Measurements from ENCODE around the gene PLEKHG2. TPM values are rescaled to one million over a fixed set of nuclear protein-coding genes. Genes with fewer than 3 reads are reported as not detected.

PLEKHG2 gene
- total and polyA plus RNA-seq, 3 donors from 2014 or later, result 22.6 to 32.8 (median 29.2) TPM

DNA sequence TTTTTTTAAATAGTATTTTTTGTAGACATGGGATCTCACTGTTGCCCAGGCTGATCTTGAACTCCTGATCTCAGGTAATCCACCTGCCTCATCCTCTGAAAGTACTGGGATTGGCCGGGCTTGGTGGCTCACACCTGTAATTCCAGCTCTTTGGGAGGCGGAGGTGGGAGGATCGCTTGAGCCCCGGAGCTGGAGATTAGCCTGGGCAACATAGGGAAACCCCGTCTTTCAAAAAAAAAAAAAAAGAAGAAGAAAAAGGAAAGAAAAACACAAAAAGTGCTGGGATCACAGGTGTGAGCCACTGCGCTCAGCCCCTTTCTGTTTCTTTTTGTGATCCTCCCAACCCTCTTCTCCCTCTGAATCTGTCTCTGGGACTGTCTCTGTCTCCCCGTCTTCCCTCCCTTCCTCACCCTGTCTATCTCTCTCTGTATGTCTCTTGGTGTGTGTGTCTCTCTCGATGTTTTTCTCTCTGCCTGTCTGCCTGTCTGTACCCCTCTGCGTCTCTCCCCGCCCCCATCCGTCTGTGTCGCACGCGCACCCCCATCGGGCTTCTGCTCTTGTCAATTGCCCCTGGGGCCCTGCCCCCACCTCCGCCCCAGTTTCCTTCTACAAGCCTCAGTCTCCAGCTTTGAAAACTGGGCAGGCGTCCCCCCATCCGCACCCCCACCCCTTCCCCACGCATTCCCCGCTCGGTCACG, 6.4 kb upstream of the PLEKHG2 start:
- Histone ChIP-seq H3K4me3 (peak overlapping the region; percentile 68 to 92), H3K27ac (peak overlapping the region; percentile 89 to 95), H3K9me3 (no peaks in the 10 kb centered on the region), H3K4me1 (peaks cover 43% of the 10 kb centered on the region), H3K36me3 (ENCODE audit: low read depth, missing control alignments) (no peaks in the 10 kb centered on the region), H3K27me3 (no peaks in the 10 kb centered on the region)
- TF ChIP-seq CTCF (IDR thresholded peaks at IDR 0.05) (no peak), POLR2A (IDR thresholded peaks at IDR 0.05) (no peak)
- peak; percentile 83 for DNase-seq
- intact Hi-C loops (cut with DNase I; ENCODE audit: low total_unique reads), result no loop called here
- WGBS, 2 donors, result 8 to 10% methylated on average over 17 to 22 of the region's 22 CpGs

DNA sequence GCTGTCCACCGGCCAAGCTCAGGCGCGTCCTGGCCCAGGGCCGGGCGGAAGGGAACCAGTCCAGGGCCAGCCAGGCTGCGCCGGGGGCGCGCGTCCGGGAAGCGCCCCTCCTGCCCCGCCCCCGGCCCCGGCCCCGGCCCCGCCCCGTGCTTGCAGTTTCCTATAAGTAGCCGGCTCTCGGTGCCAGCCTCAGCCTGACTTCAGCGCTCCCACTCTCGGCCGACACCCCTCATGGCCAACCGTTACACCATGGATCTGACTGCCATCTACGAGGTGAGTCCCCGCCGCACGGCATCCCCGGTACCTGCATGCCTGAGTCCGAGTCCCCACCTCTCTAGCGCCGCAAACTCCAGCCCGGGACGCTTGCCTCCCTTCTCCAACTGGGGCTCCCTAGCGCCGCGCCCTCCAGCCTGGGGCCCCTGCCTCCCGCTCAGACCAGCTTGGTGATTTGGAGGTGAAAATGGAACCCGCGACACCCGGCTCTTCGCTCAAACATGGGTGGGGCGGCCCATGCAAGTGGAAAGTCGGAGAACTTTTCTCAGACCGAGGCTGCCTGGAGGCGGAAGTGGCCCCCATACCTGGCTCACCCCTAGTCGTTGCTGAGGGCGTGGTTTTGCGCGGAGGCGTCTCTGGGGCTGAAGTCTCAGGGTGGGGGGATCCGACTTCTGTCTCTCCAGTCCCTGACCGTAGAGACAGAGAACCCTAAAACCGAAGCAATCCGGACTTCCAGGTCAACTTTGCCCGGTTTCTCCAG, 5.6 kb upstream of the PLEKHG2 start, which contains the start of gene ZFP36:
Gene ZFP36, plus strand, starts transcription at position 192 of the 754 bp plus-strand sequence. Its CDS starts 58 bp downstream, at position 250.
- 1% methylated on average over 20 to 49 of the region's 56 CpGs for WGBS, 2 donors
- peak within 1 kb of the TSS; percentile 89 to 95 for H3K27ac ChIP-seq
- intact Hi-C loops (cut with DNase I; ENCODE audit: low total_unique reads), result no loop called here

DNA sequence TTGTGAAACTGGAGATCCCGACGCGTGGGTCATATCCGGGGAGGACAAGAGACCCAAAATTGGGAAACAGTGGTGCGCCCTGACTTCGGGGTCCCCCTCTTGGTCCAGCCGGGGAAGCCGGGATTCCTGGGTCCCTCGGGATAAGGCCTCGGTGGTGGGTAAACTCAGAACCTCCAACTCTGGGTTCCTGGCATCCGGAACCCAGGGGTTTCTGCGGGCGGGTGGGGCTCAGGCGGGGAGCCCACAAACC, 5.1 kb upstream of the PLEKHG2 start:
- no peaks in the 10 kb centered on the region for H3K9me3 ChIP-seq
- TF ChIP-seq POLR2A (IDR thresholded peaks at IDR 0.05) (no peak), CTCF (IDR thresholded peaks at IDR 0.05) (no peak)
- WGBS, 2 donors, result 5% methylated on average over 14 of the region's 14 CpGs; no CpG with 5 or more reads in 1 of the 2 donors
- no peaks in the 10 kb centered on the region for H3K36me3 ChIP-seq (ENCODE audit: low read depth, missing control alignments)
- intact Hi-C loops (cut with DNase I; ENCODE audit: low total_unique reads), result no loop called here
- peak overlapping the region; percentile 68 to 92 for H3K4me3 ChIP-seq
- H3K27me3 ChIP-seq, result no peaks in the 10 kb centered on the region
- no peak for DNase-seq
- peaks cover 42% of the 10 kb centered on the region for H3K4me1 ChIP-seq
- peak overlapping the region; percentile 89 to 95 for H3K27ac ChIP-seq

More for the DNA sequence above, 5.6 kb upstream of the PLEKHG2 start, which contains the start of gene ZFP36:
- Histone ChIP-seq H3K4me3 (peak within 1 kb of the TSS; percentile 68 to 92), H3K27me3 (no peaks in the 10 kb centered on the region), H3K36me3 (ENCODE audit: low read depth, missing control alignments) (no peaks in the 10 kb centered on the region), H3K9me3 (no peaks in the 10 kb centered on the region), H3K4me1 (peaks cover 45% of the 10 kb centered on the region)
- no peak for TF ChIP-seq CTCF (IDR thresholded peaks at IDR 0.05)
- TF ChIP-seq POLR2A (IDR thresholded peaks at IDR 0.05), result peak; percentile 93
- DNase-seq, result peak; percentile 94

GRCh38 chr19:39407660-39408391, 4.6 kb upstream of the PLEKHG2 start:
- TF ChIP-seq POLR2A (IDR thresholded peaks at IDR 0.05), result no peak
- TF ChIP-seq CTCF (IDR thresholded peaks at IDR 0.05), result no peak
- WGBS, 2 donors, result 33 to 36% methylated on average over 1 to 34 of the region's 40 CpGs
- peak overlapping the region; percentile 89 to 95 for H3K27ac ChIP-seq
- DNase-seq, result no peak
- intact Hi-C loops (cut with DNase I; ENCODE audit: low total_unique reads), result no loop called here
- H3K4me3 ChIP-seq, result peak overlapping the region; percentile 68 to 92
- H3K4me1 ChIP-seq, result peaks cover 41% of the 10 kb centered on the region
- H3K27me3 ChIP-seq, result no peaks in the 10 kb centered on the region
- no peaks in the 10 kb centered on the region for H3K9me3 ChIP-seq
- no peaks in the 10 kb centered on the region for H3K36me3 ChIP-seq (ENCODE audit: low read depth, missing control alignments)
